Breast epithelium (tissue), 4 donors: Measurements from ENCODE around the gene GNA12. TPM values are rescaled to one million over a fixed set of nuclear protein-coding genes. Genes with fewer than 3 reads are reported as not detected.

ENCODE experiments used
- DNase-seq, 2 donors: peaks; one replicate each; pipeline ENCODE4 v3.0.0-alpha.2; 2019; ENCODE audit warnings: low spot score in 2 of 2
- H3K27ac ChIP-seq, 2 donors: fragments of 200-600 bp; sonication (generic) in 1 of 2; one replicate each; pipeline ENCODE4 v1.5.1; 2016 to 2019; ENCODE audit warnings: mild to moderate bottlenecking in 1 of 2
- H3K27me3 ChIP-seq, 2 donors: fragments of 200-600 bp; sonication (generic) in 1 of 2; one replicate each; pipeline versions ENCODE4 v1.5.1 to v1.6.0; 2017 to 2019; ENCODE audit warnings: control low read depth in 1 of 2, mild to moderate bottlenecking in 1 of 2
- H3K36me3 ChIP-seq: fragments of 200-600 bp; one replicate; pipeline ENCODE4 v1.5.1; 2019
- H3K4me1 ChIP-seq, 2 donors: fragments of 200-600 bp; sonication (generic); one replicate each; pipeline ENCODE4 v1.5.1; 2016 to 2019; ENCODE audit warnings: control low read depth in 1 of 2
- H3K4me3 ChIP-seq, 3 donors: fragments of 200-600 bp; sonication (generic); 1 replicate in 2 of 3; 2 replicates in 1 of 3; pipeline ENCODE4 v1.5.1; 2016 to 2019; ENCODE audit warnings: mild to moderate bottlenecking in 3 of 3, moderate library complexity in 2 of 3
- H3K9me3 ChIP-seq, 2 donors: fragments of 200-600 bp; sonication (generic) in 1 of 2; one replicate each; pipeline ENCODE4 v1.5.1; 2016 to 2019; ENCODE audit warnings: control low read depth in 1 of 2
- POLR2A ChIP-seq: fragments of 450-650 bp; IDR thresholded peaks from one replicate; pipeline ENCODE4 v1.6.1; 2016; ENCODE audit warnings: antibody characterized with exemption, mild to moderate bottlenecking, moderate library complexity
- POLR2AphosphoS5 ChIP-seq, 3 donors: sonication (generic); formaldehyde crosslinking; IDR thresholded peaks; one replicate each; pipeline ENCODE4 v1.6.1; 2017; ENCODE audit warnings: antibody characterized with exemption in 3 of 3
- intact Hi-C: fragments of 100-400 bp; cut with DNase I; formaldehyde crosslinking; loops from one replicate; pipeline ENCODE4 v1.15.1; 2023; ENCODE audit warnings: low total_unique reads
- total RNA-seq, 3 donors: library from RNA; depleted of rRNA; stranded (reverse); fragments of >200 nt; gene quantifications; one replicate each; pipeline ENCODE4 v1.1.0, GENCODE V29; 2016
- TF ChIP-seq, protein P1 (sequence below), 3 donors: fragments of 450-650 bp; IDR thresholded peaks; one replicate each; pipeline ENCODE4 v1.5.1; 2016 to 2017; ENCODE audit warnings: antibody characterized with exemption in 3 of 3, mild to moderate bottlenecking in 3 of 3, moderate library complexity in 3 of 3

Gene GNA12
- total RNA-seq, 3 donors from 2014 or later: 11.3 to 31.4 (median 24.9) TPM

DNA sequence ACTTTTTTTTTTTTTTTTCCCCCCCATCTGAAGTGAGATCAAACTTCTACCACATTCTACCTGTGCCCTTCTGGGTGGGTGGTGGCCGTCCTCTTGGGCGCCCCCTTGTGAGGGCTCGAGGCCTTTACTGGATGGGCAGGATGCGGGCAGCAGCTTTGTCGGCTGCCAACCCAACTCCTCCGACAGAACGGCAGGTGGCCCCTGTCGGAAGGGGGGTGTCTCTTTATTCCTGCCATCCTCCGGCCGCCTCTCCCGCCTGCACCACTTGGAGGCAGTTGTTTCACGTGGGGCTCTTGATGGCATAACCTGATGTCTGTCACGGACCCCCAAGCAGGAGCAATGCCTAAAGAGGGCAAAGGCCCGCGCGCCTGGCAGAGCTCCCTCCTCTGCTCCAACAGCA is 125.1 kb downstream of the GNA12 start:
- intact Hi-C loops: no loop called here
- Histone ChIP-seq H3K27ac (no peak overlapping the region), H3K27me3 (no peaks in the 10 kb centered on the region), H3K9me3 (no peaks in the 10 kb centered on the region), H3K4me1 (peaks cover 0 to 3% of the 10 kb centered on the region in 2 donors), H3K36me3 (no peaks in the 10 kb centered on the region), H3K4me3 (no peak overlapping the region)
- TF ChIP-seq, protein P1, sequence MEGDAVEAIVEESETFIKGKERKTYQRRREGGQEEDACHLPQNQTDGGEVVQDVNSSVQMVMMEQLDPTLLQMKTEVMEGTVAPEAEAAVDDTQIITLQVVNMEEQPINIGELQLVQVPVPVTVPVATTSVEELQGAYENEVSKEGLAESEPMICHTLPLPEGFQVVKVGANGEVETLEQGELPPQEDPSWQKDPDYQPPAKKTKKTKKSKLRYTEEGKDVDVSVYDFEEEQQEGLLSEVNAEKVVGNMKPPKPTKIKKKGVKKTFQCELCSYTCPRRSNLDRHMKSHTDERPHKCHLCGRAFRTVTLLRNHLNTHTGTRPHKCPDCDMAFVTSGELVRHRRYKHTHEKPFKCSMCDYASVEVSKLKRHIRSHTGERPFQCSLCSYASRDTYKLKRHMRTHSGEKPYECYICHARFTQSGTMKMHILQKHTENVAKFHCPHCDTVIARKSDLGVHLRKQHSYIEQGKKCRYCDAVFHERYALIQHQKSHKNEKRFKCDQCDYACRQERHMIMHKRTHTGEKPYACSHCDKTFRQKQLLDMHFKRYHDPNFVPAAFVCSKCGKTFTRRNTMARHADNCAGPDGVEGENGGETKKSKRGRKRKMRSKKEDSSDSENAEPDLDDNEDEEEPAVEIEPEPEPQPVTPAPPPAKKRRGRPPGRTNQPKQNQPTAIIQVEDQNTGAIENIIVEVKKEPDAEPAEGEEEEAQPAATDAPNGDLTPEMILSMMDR (IDR thresholded peaks at IDR 0.05): no peak
- TF ChIP-seq POLR2AphosphoS5 (IDR thresholded peaks at IDR 0.05): no peak
- TF ChIP-seq POLR2A: no peak
- no peak for DNase-seq

DNA sequence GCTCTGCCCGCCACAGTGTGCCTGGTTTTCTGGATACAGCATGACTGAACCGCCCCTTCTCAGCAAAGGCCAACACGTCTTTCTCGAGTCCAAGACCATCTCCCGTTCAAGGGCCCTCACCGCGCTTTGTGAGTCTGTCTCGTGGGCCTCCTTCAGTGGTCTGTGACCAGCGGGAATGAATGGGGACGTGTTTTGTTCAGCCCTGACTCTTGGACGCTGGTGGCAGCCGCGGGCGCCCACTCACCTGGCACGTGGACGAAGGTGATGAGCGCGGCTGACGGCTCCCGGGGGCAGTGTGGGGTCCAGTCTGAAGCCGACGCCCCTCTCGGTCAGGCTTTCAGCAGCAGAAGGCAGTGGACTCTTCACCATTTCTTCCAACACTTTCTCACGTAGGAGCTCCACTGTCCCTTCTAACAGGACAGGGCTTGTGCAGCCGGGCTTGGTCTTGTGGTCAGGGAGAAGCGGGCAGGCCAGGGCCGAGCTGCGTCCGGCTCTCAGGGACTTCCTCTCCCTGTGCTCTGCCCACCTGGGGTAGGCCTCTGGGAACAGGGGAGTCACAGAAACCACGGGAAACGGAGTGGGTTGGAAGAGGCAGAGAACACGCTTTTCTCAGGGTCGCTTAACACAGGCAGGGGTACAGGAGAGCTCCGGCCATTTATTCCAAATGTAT is 125.7 kb downstream of the GNA12 start:
- no peaks in the 10 kb centered on the region for H3K9me3 ChIP-seq
- no peak for DNase-seq
- intact Hi-C loops: no loop called here
- TF ChIP-seq POLR2AphosphoS5 (IDR thresholded peaks at IDR 0.05): no peak
- TF ChIP-seq POLR2A: no peak
- TF ChIP-seq, protein P1 (IDR thresholded peaks at IDR 0.05): no peak
- no peaks in the 10 kb centered on the region for H3K27me3 ChIP-seq
- H3K4me3 ChIP-seq: no peak overlapping the region
- no peak overlapping the region for H3K27ac ChIP-seq
- peaks cover 0 to 3% of the 10 kb centered on the region in 2 donors for H3K4me1 ChIP-seq
- no peaks in the 10 kb centered on the region for H3K36me3 ChIP-seq

DNA sequence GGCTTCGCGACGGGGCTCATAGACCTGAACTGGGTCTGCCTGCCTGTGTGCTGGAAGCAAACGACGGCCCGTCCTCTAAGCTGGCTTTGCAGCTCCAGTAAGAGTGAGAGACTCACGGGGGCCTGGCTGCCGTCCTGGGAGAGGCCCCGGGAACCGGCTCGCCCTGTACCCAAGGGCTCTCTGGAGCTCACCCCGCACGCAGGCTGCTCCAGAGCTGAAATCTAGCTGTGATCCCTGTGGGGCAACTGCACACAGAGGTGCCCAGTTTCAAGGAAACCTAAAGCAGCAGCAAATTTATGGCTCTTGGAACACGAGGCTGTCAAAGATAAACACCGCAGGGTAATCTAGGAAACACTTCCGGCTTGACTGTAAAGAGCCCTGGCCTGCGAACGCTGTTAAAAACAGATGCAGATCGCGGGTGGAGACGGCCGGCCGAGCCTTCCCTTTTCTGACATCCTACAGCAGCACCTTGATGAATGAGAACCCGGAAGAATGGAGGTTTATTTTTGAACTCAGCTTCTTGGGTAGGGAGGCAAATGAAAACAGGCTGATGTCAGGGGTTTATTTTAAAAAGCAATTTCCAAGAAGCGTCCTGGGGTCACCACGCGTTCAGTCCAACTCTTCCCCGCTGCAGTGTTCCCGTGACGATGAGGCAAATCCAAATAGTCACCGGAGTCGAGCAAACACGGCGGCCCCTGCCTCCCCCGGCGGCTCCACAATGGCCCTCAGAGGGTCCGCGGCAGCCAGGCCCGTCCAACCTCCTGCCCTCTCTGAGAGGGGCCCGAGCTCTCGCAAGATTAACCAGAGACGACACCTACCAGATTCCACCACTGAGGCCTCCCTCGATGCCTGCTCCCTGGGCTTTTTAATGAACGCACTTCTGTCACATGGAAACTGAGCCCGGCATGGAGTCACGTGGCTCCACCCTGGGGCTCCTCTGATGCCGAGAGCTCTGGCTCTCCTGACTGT is 126.5 kb downstream of the GNA12 start:
- Histone ChIP-seq H3K27ac (no peak overlapping the region), H3K4me3 (no peak overlapping the region), H3K9me3 (no peaks in the 10 kb centered on the region), H3K36me3 (no peaks in the 10 kb centered on the region), H3K27me3 (no peaks in the 10 kb centered on the region), H3K4me1 (peaks cover 0 to 3% of the 10 kb centered on the region in 2 donors)
- intact Hi-C loops: no loop called here
- no peak for DNase-seq
- TF ChIP-seq, protein P1 (IDR thresholded peaks at IDR 0.05): no peak
- no peak for TF ChIP-seq POLR2A
- no peak for TF ChIP-seq POLR2AphosphoS5 (IDR thresholded peaks at IDR 0.05)

DNA sequence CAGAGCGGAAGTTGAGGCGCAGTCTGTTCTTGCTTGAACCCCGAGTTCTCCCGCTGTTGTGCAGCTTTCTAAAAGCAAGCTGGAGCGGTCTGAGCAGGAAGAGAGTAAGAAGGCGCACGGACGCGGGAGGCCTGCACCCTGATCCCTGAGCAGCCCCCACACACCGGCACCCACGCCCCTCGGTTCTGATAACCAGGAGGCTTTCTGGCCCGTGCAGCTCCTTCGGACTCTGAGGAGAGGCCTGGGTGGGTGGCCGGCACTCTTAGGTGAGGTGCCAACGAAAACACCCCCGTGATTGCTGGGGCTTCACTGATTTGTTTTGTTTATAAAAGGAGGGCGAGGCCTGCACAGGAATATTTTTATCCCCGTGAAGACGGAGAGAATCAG is 127.2 kb downstream of the GNA12 start:
- DNase-seq: no peak
- no peak overlapping the region for H3K4me3 ChIP-seq

More for the DNA sequence above, 127.2 kb downstream of the GNA12 start:
- Histone ChIP-seq H3K36me3 (no peaks in the 10 kb centered on the region), H3K27me3 (no peaks in the 10 kb centered on the region), H3K4me1 (peaks cover 0 to 3% of the 10 kb centered on the region in 2 donors), H3K9me3 (no peaks in the 10 kb centered on the region), H3K27ac (no peak overlapping the region)
- TF ChIP-seq, protein P1 (IDR thresholded peaks at IDR 0.05): no peak
- TF ChIP-seq POLR2AphosphoS5 (IDR thresholded peaks at IDR 0.05) (no peak), POLR2A (no peak)
- intact Hi-C loops: no loop called here
